ENCODE data around the gene PABPC3.

DNA sequence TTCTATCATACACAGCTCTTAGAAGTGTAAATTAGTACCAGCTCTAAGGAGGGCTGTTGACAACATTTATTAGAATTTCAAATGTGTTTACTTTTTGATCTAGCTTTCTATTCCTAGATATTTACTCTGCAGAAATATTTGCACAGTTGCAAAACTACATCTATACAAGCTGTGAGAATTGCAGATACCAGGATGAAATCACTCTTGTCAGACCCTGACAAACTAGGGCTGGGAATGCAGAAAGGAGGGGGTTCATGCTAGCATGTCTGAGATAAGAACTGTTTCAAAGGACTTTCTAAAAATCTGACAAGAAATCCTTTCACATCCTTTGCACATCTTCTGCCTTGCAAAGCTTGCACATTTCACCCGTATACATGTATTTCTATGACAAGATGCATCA lies 11.8 kb upstream of the PABPC3 start:
- no peak for TF ChIP-seq ZFP30 (CRISPR knock-in tag; IDR thresholded peaks at IDR 0.05)
- TF ChIP-seq, protein P1, sequence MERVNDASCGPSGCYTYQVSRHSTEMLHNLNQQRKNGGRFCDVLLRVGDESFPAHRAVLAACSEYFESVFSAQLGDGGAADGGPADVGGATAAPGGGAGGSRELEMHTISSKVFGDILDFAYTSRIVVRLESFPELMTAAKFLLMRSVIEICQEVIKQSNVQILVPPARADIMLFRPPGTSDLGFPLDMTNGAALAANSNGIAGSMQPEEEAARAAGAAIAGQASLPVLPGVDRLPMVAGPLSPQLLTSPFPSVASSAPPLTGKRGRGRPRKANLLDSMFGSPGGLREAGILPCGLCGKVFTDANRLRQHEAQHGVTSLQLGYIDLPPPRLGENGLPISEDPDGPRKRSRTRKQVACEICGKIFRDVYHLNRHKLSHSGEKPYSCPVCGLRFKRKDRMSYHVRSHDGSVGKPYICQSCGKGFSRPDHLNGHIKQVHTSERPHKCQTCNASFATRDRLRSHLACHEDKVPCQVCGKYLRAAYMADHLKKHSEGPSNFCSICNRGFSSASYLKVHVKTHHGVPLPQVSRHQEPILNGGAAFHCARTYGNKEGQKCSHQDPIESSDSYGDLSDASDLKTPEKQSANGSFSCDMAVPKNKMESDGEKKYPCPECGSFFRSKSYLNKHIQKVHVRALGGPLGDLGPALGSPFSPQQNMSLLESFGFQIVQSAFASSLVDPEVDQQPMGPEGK (CRISPR knock-in tag; IDR thresholded peaks at IDR 0.05; ENCODE audit: borderline replicate concordance), result no peak
